ENCODE results near the gene NUDT13. TPM values are rescaled to one million over a fixed set of nuclear protein-coding genes. Genes with fewer than 3 reads are reported as not detected.
A peak's percentile ranks its signal among the peaks of the same experiment; 100 is the strongest.

Gene NUDT13
- total RNA-seq, 1 donor from 2014 or later = 2.3 TPM

DNA sequence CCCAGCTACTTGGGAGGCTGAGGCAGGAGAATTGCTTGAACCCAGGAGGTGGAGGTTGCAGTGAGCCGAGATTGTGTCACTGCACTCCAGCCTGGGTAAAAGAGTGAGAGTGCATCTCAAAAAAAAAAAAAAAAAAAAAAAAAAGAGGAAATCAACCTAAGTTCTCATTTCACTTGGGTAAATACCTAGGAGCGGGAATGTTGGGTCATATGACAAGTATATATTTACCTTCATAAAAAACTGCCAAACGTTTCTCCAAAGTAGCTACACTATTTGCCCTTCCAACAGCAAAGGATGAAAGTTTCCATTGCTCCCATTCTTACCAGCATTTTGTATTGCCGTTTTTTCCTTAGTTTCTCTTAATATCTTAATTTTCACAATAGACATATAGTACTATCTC is 23.4 kb upstream of the NUDT13 start:
- TF ChIP-seq, protein P1, sequence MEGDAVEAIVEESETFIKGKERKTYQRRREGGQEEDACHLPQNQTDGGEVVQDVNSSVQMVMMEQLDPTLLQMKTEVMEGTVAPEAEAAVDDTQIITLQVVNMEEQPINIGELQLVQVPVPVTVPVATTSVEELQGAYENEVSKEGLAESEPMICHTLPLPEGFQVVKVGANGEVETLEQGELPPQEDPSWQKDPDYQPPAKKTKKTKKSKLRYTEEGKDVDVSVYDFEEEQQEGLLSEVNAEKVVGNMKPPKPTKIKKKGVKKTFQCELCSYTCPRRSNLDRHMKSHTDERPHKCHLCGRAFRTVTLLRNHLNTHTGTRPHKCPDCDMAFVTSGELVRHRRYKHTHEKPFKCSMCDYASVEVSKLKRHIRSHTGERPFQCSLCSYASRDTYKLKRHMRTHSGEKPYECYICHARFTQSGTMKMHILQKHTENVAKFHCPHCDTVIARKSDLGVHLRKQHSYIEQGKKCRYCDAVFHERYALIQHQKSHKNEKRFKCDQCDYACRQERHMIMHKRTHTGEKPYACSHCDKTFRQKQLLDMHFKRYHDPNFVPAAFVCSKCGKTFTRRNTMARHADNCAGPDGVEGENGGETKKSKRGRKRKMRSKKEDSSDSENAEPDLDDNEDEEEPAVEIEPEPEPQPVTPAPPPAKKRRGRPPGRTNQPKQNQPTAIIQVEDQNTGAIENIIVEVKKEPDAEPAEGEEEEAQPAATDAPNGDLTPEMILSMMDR (IDR thresholded peaks at IDR 0.05) = no peak
- DNase-seq = no peak
- Histone ChIP-seq H3K4me1 (peaks cover 8% of the 10 kb centered on the region), H3K27ac (peak overlapping the region; percentile 19), H3K9me3 (no peaks in the 10 kb centered on the region), H3K27me3 (no peaks in the 10 kb centered on the region), H3K4me3 (no peak overlapping the region), H3K36me3 (no peaks in the 10 kb centered on the region)
- intact Hi-C loops (cut with DNase I) = no loop called here
- ATAC-seq = peak; percentile 49

DNA sequence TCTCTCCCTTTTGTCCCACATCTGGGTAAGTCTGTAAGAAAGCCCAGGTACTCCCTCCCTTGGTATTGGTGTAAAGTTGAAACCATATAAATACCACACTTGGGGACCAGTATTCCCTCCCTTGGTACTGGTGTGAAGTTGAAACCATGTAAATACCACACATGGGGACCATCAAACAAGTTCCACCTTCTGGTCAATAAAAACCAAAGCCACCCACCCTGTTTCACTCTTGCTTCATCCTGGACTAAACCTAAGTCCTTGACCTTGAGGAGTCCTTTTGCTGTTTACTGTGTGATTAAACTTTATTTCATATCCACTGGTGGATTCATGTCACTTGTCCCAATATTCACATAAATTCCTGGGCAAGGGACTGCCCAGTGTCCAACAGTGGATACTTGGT is 22.0 kb upstream of the NUDT13 start:
- no peak for ATAC-seq

DNA sequence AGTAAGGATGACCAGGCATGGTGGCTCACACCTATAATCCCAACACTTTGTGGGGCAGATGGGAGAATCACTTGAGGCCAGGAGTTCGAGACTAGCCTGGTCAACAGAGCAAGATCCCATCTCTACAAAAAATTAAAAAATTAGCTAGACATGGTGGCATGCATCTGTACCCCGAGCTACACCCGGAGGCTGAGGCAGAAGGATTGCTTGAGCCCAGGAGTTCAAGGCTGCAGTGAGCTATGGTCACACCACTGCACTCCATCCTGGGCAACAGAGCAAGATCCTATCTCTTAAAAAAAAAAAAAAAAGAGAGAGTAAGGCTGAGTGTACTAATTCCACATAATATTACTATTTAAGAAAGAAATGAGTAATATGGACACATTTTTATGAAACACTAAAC is 17.4 kb upstream of the NUDT13 start:
- no peaks in the 10 kb centered on the region for H3K36me3 ChIP-seq
- ATAC-seq (no peak), DNase-seq (no peak)
- H3K4me1 ChIP-seq = peaks cover 10% of the 10 kb centered on the region
- H3K4me3 ChIP-seq = no peak overlapping the region
- no peaks in the 10 kb centered on the region for H3K9me3 ChIP-seq
- TF ChIP-seq, protein P1 (IDR thresholded peaks at IDR 0.05) = no peak
- no peaks in the 10 kb centered on the region for H3K27me3 ChIP-seq
- no peak overlapping the region for H3K27ac ChIP-seq
- intact Hi-C loops (cut with DNase I) = no loop called here

More for the DNA sequence above, 22.0 kb upstream of the NUDT13 start:
- no peaks in the 10 kb centered on the region for H3K27me3 ChIP-seq
- intact Hi-C loops (cut with DNase I) = no loop called here
- peaks cover 4% of the 10 kb centered on the region for H3K4me1 ChIP-seq
- H3K36me3 ChIP-seq = no peaks in the 10 kb centered on the region
- TF ChIP-seq, protein P1 (IDR thresholded peaks at IDR 0.05) = no peak
- H3K9me3 ChIP-seq = no peaks in the 10 kb centered on the region
- DNase-seq = no peak
- H3K27ac ChIP-seq = no peak overlapping the region
- H3K4me3 ChIP-seq = no peak overlapping the region

DNA sequence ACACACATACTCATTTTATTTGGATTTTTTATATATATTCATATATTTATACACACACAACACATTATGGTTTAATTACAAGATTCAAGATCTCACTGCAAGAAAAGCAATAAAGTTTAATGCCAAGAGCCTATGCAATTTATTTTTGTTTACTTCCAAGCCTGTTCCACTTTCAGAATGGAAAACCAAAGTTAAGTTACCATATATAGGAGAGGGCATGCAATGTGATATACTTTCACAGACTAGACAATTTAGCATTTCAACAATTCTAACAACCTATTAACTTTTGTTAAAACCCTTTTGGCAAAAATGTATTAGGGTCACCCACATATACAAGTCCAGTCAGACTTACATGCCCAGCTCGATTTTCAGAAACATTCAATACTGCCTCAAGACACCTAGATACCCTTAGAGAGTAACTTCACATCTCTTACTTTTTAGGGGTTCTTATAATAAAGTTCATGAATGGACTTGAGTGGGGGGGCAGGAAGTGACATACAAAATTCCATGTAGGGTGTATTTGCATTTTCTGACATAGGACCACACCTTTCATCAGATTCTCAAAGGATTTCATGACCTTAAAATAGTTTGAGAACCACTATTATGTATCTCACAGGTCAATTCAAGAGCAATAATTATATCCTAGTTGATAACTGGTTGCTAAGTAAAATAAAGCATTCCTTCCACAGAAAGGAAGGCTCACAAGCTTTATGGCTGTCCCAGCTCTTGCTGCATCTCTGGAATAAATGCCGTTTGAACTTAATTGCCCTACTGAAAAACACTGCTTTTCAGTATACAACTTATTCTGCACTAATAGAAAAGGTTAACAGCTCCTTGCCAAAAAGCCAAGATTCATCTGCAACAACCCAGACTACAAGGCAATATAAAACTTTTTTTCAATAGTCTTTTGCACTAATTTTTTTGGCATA is 16.1 kb upstream of the NUDT13 start:
- no peak for DNase-seq
- H3K9me3 ChIP-seq = no peaks in the 10 kb centered on the region
- H3K4me1 ChIP-seq = peaks cover 10% of the 10 kb centered on the region
- ATAC-seq = no peak
- H3K27ac ChIP-seq = peak overlapping the region; percentile 87
- no peaks in the 10 kb centered on the region for H3K36me3 ChIP-seq
- peak overlapping the region; percentile 87 for H3K4me3 ChIP-seq
- no peaks in the 10 kb centered on the region for H3K27me3 ChIP-seq
- intact Hi-C loops (cut with DNase I) = no loop called here
- TF ChIP-seq, protein P1 (IDR thresholded peaks at IDR 0.05) = no peak

DNA sequence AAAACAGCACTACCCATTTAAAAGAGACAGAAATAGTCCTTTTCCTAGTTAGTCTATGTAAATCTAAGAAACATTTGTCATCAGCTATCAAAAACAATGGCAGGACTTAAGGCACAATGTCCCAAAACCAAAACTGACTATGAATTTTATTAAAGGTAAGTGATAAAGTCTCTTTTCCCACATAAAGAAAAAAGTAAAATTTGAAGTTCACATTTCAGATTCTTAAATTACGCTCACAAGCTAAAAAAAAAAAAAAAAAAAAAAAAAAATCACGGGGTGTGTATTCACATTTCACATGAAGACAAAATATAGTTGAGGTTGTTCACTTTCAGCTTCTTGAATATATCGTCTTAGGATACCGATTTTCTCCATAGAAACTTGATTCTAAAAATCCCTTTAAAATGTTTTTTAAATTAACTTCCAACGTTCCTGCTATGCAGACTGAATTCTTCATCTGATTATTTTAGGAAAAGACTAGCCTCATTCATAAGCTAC is 15.2 kb upstream of the NUDT13 start:
- peak overlapping the region; percentile 87 for H3K4me3 ChIP-seq
- H3K4me1 ChIP-seq = peaks cover 10% of the 10 kb centered on the region
- DNase-seq (no peak), ATAC-seq (no peak)
- no peaks in the 10 kb centered on the region for H3K27me3 ChIP-seq
- peak overlapping the region; percentile 87 for H3K27ac ChIP-seq
- TF ChIP-seq, protein P1 (IDR thresholded peaks at IDR 0.05) = no peak
- H3K9me3 ChIP-seq = no peaks in the 10 kb centered on the region
- intact Hi-C loops (cut with DNase I) = no loop called here
- H3K36me3 ChIP-seq = no peaks in the 10 kb centered on the region

All from upper lobe of right lung (tissue), 1 donor.